ENCODE data around the gene GRID2. TPM values are rescaled to one million over a fixed set of nuclear protein-coding genes. Genes with fewer than 3 reads are reported as not detected.

GRID2 gene
- total and polyA plus RNA-seq, 12 donors, result 0.01 to 0.07 (median 0.07) TPM; not detected in 9

DNA sequence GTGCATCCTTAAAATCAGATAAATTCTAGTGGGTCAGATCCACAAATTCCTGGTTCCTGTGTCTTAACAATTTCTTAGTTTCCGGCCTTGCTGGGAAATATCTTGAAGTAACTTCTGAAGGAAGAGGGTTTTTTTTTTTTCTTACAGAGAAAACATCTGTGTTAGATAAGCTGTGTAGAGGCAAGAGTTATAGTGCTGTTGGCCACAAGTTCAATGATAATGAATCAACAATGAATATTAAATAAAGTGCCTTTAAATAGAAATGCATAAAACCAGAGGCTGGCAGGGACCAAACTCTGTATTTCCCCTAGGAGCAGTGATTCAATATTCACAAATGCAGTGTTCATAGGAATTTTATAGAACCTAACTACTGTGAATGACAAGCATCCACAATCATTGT is 812.9 kb downstream of the GRID2 start:
- 44 to 71% methylated on average over 1 of the region's 1 CpG for WGBS, 2 donors

DNA sequence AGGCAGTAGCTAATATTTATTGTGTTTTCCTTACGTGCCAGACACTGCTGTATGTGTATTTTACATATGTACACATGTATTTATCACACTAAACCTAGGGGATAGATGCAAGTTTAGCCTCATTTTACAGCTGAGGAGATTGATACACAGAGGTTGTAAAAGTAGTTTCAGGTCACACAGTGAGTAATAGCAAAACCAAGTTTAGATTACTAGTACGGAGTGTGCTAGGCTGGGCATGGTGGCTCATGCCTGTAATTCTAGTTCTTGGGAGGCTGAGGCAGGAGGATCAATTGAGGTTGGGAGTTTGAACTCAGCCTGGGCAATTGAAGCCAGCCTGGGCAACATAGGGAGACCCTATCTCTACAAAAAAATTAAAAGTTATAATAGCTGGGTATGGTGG is 823.7 kb downstream of the GRID2 start:
- 82 to 90% methylated on average over 2 of the region's 2 CpGs for WGBS, 2 donors
- Histone ChIP-seq H3K4me1 (no peaks in the 10 kb centered on the region), H3K9me3 (peaks cover 0 to 9% (median 0%) of the 10 kb centered on the region in 11 donors), H3K4me3 (no peak overlapping the region), H3K27me3 (no peaks in the 10 kb centered on the region), H3K27ac (no peak overlapping the region), H3K36me3 (no peaks in the 10 kb centered on the region)
- intact Hi-C loops (cut with DNase I), result no loop called here
- no peak for DNase-seq
- ATAC-seq, result no peak
- TF ChIP-seq, protein P1, sequence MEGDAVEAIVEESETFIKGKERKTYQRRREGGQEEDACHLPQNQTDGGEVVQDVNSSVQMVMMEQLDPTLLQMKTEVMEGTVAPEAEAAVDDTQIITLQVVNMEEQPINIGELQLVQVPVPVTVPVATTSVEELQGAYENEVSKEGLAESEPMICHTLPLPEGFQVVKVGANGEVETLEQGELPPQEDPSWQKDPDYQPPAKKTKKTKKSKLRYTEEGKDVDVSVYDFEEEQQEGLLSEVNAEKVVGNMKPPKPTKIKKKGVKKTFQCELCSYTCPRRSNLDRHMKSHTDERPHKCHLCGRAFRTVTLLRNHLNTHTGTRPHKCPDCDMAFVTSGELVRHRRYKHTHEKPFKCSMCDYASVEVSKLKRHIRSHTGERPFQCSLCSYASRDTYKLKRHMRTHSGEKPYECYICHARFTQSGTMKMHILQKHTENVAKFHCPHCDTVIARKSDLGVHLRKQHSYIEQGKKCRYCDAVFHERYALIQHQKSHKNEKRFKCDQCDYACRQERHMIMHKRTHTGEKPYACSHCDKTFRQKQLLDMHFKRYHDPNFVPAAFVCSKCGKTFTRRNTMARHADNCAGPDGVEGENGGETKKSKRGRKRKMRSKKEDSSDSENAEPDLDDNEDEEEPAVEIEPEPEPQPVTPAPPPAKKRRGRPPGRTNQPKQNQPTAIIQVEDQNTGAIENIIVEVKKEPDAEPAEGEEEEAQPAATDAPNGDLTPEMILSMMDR (IDR thresholded peaks at IDR 0.05), result no peak

More for the DNA sequence above, 812.9 kb downstream of the GRID2 start:
- ATAC-seq (no peak), DNase-seq (no peak)
- TF ChIP-seq, protein P1 (IDR thresholded peaks at IDR 0.05), result no peak
- H3K36me3 ChIP-seq, result no peaks in the 10 kb centered on the region
- H3K27me3 ChIP-seq, result no peaks in the 10 kb centered on the region
- peaks cover 0 to 6% (median 0%) of the 10 kb centered on the region in 11 donors for H3K9me3 ChIP-seq
- H3K4me3 ChIP-seq, result no peak overlapping the region
- no peaks in the 10 kb centered on the region for H3K4me1 ChIP-seq
- no peak overlapping the region for H3K27ac ChIP-seq
- intact Hi-C loops (cut with DNase I), result no loop called here

DNA sequence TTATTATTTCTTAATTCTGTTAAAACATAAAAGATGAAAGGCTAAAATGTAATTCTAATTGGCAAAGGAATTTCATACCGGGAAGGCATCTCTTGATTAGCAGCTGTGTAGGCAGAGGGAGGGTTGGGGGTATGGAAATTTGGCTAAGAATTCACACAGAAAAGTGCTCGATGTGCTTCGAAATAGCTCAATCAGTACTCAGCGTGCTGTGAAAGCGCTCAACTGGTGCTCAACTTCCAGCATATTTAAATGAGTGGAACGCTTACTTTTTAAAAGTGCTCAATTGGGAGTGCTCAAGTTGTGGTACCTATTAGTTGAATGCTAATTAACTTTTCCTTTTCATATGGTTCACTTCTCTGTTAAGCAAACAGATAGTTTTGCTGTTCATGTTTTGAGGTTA is 828.9 kb downstream of the GRID2 start:
- Histone ChIP-seq H3K4me1 (no peaks in the 10 kb centered on the region), H3K27ac (no peak overlapping the region), H3K36me3 (no peaks in the 10 kb centered on the region), H3K9me3 (no peaks in the 10 kb centered on the region), H3K27me3 (no peaks in the 10 kb centered on the region), H3K4me3 (no peak overlapping the region)
- TF ChIP-seq, protein P1 (IDR thresholded peaks at IDR 0.05), result no peak
- no peak for ATAC-seq
- intact Hi-C loops (cut with DNase I), result no loop called here
- DNase-seq, result no peak
- 56 to 60% methylated on average over 6 of the region's 6 CpGs for WGBS, 2 donors

DNA sequence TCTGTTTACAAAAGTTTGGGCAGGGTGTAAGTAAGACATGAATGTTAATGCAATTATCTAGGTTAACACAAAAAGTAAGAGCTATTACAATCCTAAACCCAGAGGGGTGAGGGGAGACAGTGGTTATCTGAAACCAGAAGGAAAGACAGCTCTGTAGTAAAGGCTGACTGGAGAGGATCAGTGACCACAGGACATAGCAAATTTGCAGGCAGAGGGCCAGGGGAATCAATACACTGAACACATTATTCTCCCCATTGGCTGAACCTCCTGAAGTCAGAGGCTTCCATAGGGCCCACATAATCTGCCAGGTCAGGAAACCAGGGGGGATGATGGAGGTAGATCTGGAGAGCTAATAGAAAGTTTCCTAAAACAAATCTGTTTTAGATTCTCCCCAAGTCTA is 835.4 kb downstream of the GRID2 start:
- ATAC-seq, result no peak
- Histone ChIP-seq H3K27ac (no peak overlapping the region), H3K9me3 (no peaks in the 10 kb centered on the region), H3K27me3 (no peaks in the 10 kb centered on the region), H3K4me1 (no peaks in the 10 kb centered on the region), H3K4me3 (no peak overlapping the region), H3K36me3 (no peaks in the 10 kb centered on the region)
- TF ChIP-seq, protein P1 (IDR thresholded peaks at IDR 0.05), result no peak
- intact Hi-C loops (cut with DNase I), result no loop called here
- DNase-seq, result no peak

Data from heart right ventricle (tissue), 16 donors.